ENCODE measurements around the gene CRYGS. TPM values are rescaled to one million over a fixed set of nuclear protein-coding genes. Genes with fewer than 3 reads are reported as not detected.
A peak's percentile ranks its signal among the peaks of the same experiment; 100 is the strongest.

The CRYGS gene
- total and polyA plus RNA-seq, 2 experiments from 2014 or later = 2.0 to 2.9 TPM

GRCh38 chr3:186515125-186515524 is 29.1 kb downstream of the CRYGS start:
- no peak overlapping the region for H3K27ac ChIP-seq (ENCODE audit: low read depth)
- H3K27me3 Mint-ChIP-seq (ENCODE audit: insufficient read depth, low read depth, poor library complexity) = peaks cover 6% of the 10 kb centered on the region
- no peaks in the 10 kb centered on the region for H3K36me3 Mint-ChIP-seq (ENCODE audit: low read depth)
- no peak for ATAC-seq
- no peak overlapping the region for H3K4me2 ChIP-seq
- no peak for DNase-seq (ENCODE audit: low spot score)
- H2AFZ ChIP-seq = no peak overlapping the region
- no peak overlapping the region for H3K4me3 Mint-ChIP-seq
- no peaks in the 10 kb centered on the region for H4K20me1 ChIP-seq (replicated peaks; ENCODE audit: insufficient read depth)
- H3K9me2 ChIP-seq (ENCODE audit: insufficient read depth) = no peaks in the 10 kb centered on the region
- H3K36me3 ChIP-seq (ENCODE audit: insufficient read depth) = no peaks in the 10 kb centered on the region
- no peak overlapping the region for H3K4me3 ChIP-seq
- H3K4me1 ChIP-seq (ENCODE audit: insufficient read depth) = no peaks in the 10 kb centered on the region
- TF ChIP-seq ZNF114 (CRISPR knock-in tag; IDR thresholded peaks at IDR 0.05) = no peak
- peaks cover 5% of the 10 kb centered on the region for H3K4me1 Mint-ChIP-seq
- H3K27ac Mint-ChIP-seq = no peak overlapping the region
- H3F3A ChIP-seq (replicated peaks; ENCODE audit: low read depth) = no peaks in the 10 kb centered on the region
- no peaks in the 10 kb centered on the region for H3K27me3 ChIP-seq (ENCODE audit: insufficient read depth)
- peaks cover 3% of the 10 kb centered on the region; the same call in 1 of the 3 replicates for H3K9me3 Mint-ChIP-seq
- no peaks in the 10 kb centered on the region for H3K79me2 ChIP-seq (replicated peaks; ENCODE audit: insufficient read depth)

- H3K4me2 ChIP-seq = no peak overlapping the region
- H3K4me1 ChIP-seq (ENCODE audit: insufficient read depth) = no peaks in the 10 kb centered on the region
- H3K27ac ChIP-seq (ENCODE audit: low read depth) = no peak overlapping the region
- H3K79me2 ChIP-seq (replicated peaks; ENCODE audit: insufficient read depth) = no peaks in the 10 kb centered on the region
- H3K9me2 ChIP-seq (ENCODE audit: insufficient read depth) = no peaks in the 10 kb centered on the region
- no peaks in the 10 kb centered on the region for H3K36me3 ChIP-seq (ENCODE audit: insufficient read depth)
- Mint-ChIP-seq H3K27ac (no peak overlapping the region), H3K4me3 (no peak overlapping the region), H3K9me3 (peaks cover 3% of the 10 kb centered on the region; the same call in 1 of the 3 replicates), H3K36me3 (ENCODE audit: low read depth) (no peaks in the 10 kb centered on the region), H3K27me3 (ENCODE audit: insufficient read depth, low read depth, poor library complexity) (peaks cover 6% of the 10 kb centered on the region), H3K4me1 (peaks cover 7% of the 10 kb centered on the region)
- ATAC-seq (peak; percentile 84), DNase-seq (ENCODE audit: low spot score) (peak; percentile 56)
- H3F3A ChIP-seq (replicated peaks; ENCODE audit: low read depth) = no peaks in the 10 kb centered on the region
- no peaks in the 10 kb centered on the region for H4K20me1 ChIP-seq (replicated peaks; ENCODE audit: insufficient read depth)
- no peak for TF ChIP-seq EZH2 (IDR thresholded peaks at IDR 0.05; ENCODE audit: low read depth, unreplicated experiment)
- no peak for TF ChIP-seq NANOG (IDR thresholded peaks at IDR 0.05; ENCODE audit: borderline replicate concordance)
- peak; percentile 52 to 54 for TF ChIP-seq CTCF (conservative IDR thresholded peaks at IDR 0.05; ENCODE audit: low read depth in 2 of 2)
- TF ChIP-seq CREB1 (CRISPR knock-in tag; IDR thresholded peaks at IDR 0.05; ENCODE audit: low read depth) = no peak
- no peak overlapping the region for H2AFZ ChIP-seq
- H3K27me3 ChIP-seq (ENCODE audit: insufficient read depth) = no peaks in the 10 kb centered on the region
- no peak overlapping the region for H3K4me3 ChIP-seq
Measured at GRCh38 chr3:186514296-186515002, 29.7 kb downstream of the CRYGS start.

- ATAC-seq (no peak), DNase-seq (ENCODE audit: low spot score) (no peak)
- H3K4me2 ChIP-seq = no peak overlapping the region
- peaks cover 3% of the 10 kb centered on the region; the same call in 1 of the 3 replicates for H3K9me3 Mint-ChIP-seq
- H3K27me3 ChIP-seq (ENCODE audit: insufficient read depth) = no peaks in the 10 kb centered on the region
- H3K36me3 Mint-ChIP-seq (ENCODE audit: low read depth) = no peaks in the 10 kb centered on the region
- H3K4me1 ChIP-seq (ENCODE audit: insufficient read depth) = no peaks in the 10 kb centered on the region
- H3K4me1 Mint-ChIP-seq = peaks cover 7% of the 10 kb centered on the region
- no peaks in the 10 kb centered on the region for H4K20me1 ChIP-seq (replicated peaks; ENCODE audit: insufficient read depth)
- H3K9me2 ChIP-seq (ENCODE audit: insufficient read depth) = no peaks in the 10 kb centered on the region
- H3K4me3 Mint-ChIP-seq = no peak overlapping the region
- no peak overlapping the region for H3K27ac Mint-ChIP-seq
- H3K27ac ChIP-seq (ENCODE audit: low read depth) = no peak overlapping the region
- no peaks in the 10 kb centered on the region for H3K79me2 ChIP-seq (replicated peaks; ENCODE audit: insufficient read depth)
- H3K27me3 Mint-ChIP-seq (ENCODE audit: insufficient read depth, low read depth, poor library complexity) = peaks cover 6% of the 10 kb centered on the region
- no peak overlapping the region for H2AFZ ChIP-seq
- no peak overlapping the region for H3K4me3 ChIP-seq
- H3K36me3 ChIP-seq (ENCODE audit: insufficient read depth) = no peaks in the 10 kb centered on the region
- H3F3A ChIP-seq (replicated peaks; ENCODE audit: low read depth) = no peaks in the 10 kb centered on the region
- TF ChIP-seq ZNF462 (CRISPR knock-in tag; IDR thresholded peaks at IDR 0.05) = no peak
Measured at GRCh38 chr3:186513386-186513785, 30.8 kb downstream of the CRYGS start.

Data from GM23338 (cell line).